Ishikawa (cell line): ENCODE results near the gene DOP1B.

Experiments
- CEBPB ChIP-seq: IDR thresholded peaks from 2 replicates; pipeline ENCODE4 v1.6.1; 2012
- CREB1 ChIP-seq: IDR thresholded peaks from 2 replicates; pipeline ENCODE4 v1.6.1; 2012; ENCODE audit warnings: low read depth
- EGR1 ChIP-seq: IDR thresholded peaks from 2 replicates; pipeline ENCODE4 v1.6.1; 2012
- EP300 ChIP-seq: IDR thresholded peaks from 2 replicates; pipeline ENCODE4 v1.6.1; 2012; ENCODE audit warnings: borderline replicate concordance
- FOXM1 ChIP-seq: IDR thresholded peaks from 2 replicates; pipeline ENCODE4 v1.6.1; 2012; ENCODE audit warnings: low read depth, borderline replicate concordance
- MAX ChIP-seq: IDR thresholded peaks from 2 replicates; pipeline ENCODE4 v1.6.1; 2012
- NFIC ChIP-seq: IDR thresholded peaks from 2 replicates; pipeline ENCODE4 v1.6.1; 2012
- RAD21 ChIP-seq: IDR thresholded peaks from 2 replicates; pipeline ENCODE4 v1.6.1; 2012; ENCODE audit warnings: low read depth
- REST ChIP-seq: IDR thresholded peaks from 2 replicates; pipeline ENCODE4 v1.6.1; 2012; ENCODE audit warnings: low read depth, mild to moderate bottlenecking
- TAF1 ChIP-seq: IDR thresholded peaks from 2 replicates; pipeline ENCODE4 v1.6.1; 2012; ENCODE audit warnings: low read depth, mild to moderate bottlenecking
- TCF12 ChIP-seq: IDR thresholded peaks from 2 replicates; pipeline ENCODE4 v1.6.1; 2012; ENCODE audit warnings: low read depth
- TEAD4 ChIP-seq: IDR thresholded peaks from 2 replicates; pipeline ENCODE4 v1.6.1; 2012
- USF1 ChIP-seq: IDR thresholded peaks from 2 replicates; pipeline ENCODE4 v1.6.1; 2012
- YY1 ChIP-seq: IDR thresholded peaks from 2 replicates; pipeline ENCODE4 v1.6.1; 2012; ENCODE audit warnings: low read depth
- ZBTB7A ChIP-seq: IDR thresholded peaks from 2 replicates; pipeline ENCODE4 v1.6.1; 2012; ENCODE audit warnings: low read depth

DOP1B gene

GRCh38 chr21:36156815-36157670 is at the start of gene DOP1B:
Gene DOP1B, plus strand, starts transcription at chr21:36156824. Its CDS starts 7,910 bp downstream, at chr21:36164734.
- TF ChIP-seq EGR1 (peak; percentile 90), RAD21 (no peak)

GRCh38 chr21:36109868-36110267 is 46.8 kb upstream of the DOP1B start:
- TF ChIP-seq EP300 (no peak), TCF12 (no peak), YY1 (no peak), CREB1 (no peak), TEAD4 (no peak), NFIC (no peak), MAX (no peak), USF1 (no peak), EGR1 (no peak), RAD21 (no peak), CEBPB (no peak), TAF1 (no peak), ZBTB7A (no peak), REST (no peak), FOXM1 (no peak)

GRCh38 chr21:36111238-36111637 is 45.4 kb upstream of the DOP1B start:
- TF ChIP-seq REST (no peak), ZBTB7A (no peak), TAF1 (no peak), CEBPB (no peak), RAD21 (no peak), TEAD4 (no peak), TCF12 (no peak), NFIC (no peak), EP300 (no peak), USF1 (no peak), MAX (no peak), YY1 (no peak), CREB1 (no peak), EGR1 (no peak), FOXM1 (no peak)

- no peak for TF ChIP-seq RAD21
- no peak for TF ChIP-seq NFIC
- no peak for TF ChIP-seq TCF12
- TF ChIP-seq TEAD4: no peak
- no peak for TF ChIP-seq CREB1
- no peak for TF ChIP-seq REST
- no peak for TF ChIP-seq EP300
- no peak for TF ChIP-seq TAF1
- no peak for TF ChIP-seq CEBPB
- TF ChIP-seq FOXM1: no peak
- no peak for TF ChIP-seq EGR1
- no peak for TF ChIP-seq ZBTB7A
- TF ChIP-seq YY1: no peak
- TF ChIP-seq USF1: no peak
- no peak for TF ChIP-seq MAX
Observed at GRCh38 chr21:36113647-36114428, 42.8 kb upstream of the DOP1B start.
